Lung microvascular endothelial cell (primary cell): ENCODE data around the gene ZDHHC14. TPM values are rescaled to one million over a fixed set of nuclear protein-coding genes. Genes with fewer than 3 reads are reported as not detected.
"Not testable (repeated sequence)": the region's sequence is repeated elsewhere in the genome, so short reads cannot be mapped to it uniquely, and the experiment has no call there.

Experiments used
- DNase-seq, 2 donors: peaks; one replicate each; pipeline versions ENCODE4 v3.0.0 to v3.0.0-alpha.2; 2010; ENCODE audit warnings: low read depth in 2 of 2
- total RNA-seq: library from RNA; depleted of rRNA; stranded (reverse); fragments of >200 nt; gene quantifications from 2 replicates; pipeline ENCODE4 v1.2.1, GENCODE V29; 2014

The ZDHHC14 gene
- total RNA-seq, result 16.1 and 56.0 TPM in 2 replicates

DNA sequence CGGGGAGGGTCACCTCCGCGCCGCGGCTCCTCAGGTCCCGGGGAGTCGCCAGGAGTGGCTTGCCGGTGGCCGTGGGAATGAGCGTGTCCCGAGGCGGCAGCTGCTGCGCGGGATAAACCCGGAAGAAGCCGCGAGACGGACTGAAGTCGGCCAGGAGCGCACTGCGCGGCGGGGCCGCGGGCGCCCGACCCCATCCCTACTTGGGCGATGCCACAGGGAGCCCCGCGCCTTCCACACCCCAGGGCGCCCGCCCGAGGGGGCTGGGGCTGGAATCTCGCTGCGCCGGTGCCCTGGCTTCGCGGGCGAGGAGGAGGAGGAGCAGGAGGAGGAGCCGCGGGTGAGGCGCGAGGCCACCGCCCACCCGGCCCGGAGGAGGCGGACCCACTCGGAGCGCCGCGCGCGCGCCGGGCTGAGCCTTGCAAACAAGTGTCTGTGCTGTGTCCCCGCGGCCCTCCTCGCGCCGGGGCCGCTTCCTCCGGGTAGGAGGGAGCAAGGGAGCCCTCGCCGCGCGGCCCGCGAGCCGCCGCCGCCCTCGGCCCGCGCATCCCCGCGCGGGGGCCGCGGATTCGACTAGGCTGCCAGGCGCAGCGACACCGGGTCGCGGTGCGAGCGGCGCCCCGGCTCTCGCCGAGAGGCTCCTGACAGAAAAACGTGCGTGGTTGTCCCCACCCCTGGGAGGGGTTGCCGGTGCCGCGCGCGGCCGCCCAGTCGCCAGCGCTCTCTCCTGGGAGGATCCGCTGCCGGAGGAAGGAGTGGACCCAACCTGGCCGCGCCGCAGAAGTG is at the start of gene ZDHHC14:
ZDHHC14 (plus strand) TSS at position 412 of the 783 bp plus-strand sequence.
- peak; percentile 90 to 92 for DNase-seq

DNA sequence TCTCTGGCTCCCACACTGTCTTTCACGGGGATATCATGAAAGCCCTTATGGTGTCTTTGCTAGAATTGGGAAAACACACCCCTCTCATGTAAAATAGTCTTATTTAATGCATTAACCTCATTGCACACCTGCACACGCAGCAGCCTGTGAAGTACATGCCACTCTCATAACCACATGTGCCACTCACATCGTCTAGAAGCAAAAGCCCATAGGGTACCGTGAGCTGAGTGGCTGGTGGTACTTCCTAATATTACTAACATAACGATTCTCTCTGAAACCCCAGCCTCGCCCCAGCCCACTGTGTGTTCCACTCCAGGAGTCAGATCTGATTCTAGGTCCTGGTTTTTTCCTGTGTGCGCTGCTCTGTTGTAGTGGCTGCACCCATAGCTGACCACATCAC is 48.2 kb upstream of the ZDHHC14 start:
- no peak for DNase-seq

DNA sequence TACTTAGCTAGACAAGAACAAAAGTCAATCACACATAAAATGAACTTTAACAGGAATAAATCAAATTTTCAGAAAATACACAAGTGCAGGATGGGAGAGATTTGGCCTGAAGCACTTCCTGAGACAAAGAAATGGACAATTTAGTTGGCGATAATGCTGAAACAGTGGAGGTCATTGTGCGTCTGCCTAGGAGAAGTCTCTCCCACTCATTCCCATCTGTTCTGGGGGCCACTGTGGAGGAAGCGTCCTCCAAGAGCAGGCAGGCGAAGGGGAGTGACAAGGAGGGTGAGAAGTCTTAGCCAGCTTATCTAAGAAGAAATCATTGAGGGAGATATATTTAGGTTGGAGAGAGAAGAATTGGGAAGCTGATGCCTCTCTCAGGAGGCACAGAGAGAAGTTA is 47.5 kb upstream of the ZDHHC14 start:
- no peak for DNase-seq

DNA sequence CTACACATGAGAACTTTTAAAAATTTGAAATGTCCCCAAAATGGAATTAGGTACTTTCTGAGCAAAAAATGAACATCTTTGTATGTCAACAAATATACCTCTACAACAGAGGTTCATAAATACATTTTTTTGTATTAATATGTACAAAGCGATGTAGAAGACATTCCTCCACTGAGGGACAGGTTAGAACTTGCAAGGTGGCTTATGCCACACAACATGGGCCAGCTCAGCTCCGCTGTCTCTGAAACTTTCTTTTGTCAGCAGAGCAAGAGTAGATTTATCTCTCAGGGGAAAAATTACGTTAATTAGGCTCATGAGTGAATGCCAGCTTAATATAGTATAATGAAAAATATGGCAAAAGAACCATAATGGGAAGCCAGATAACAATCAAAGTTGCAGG is 47.0 kb upstream of the ZDHHC14 start:
- no peak for DNase-seq

DNA sequence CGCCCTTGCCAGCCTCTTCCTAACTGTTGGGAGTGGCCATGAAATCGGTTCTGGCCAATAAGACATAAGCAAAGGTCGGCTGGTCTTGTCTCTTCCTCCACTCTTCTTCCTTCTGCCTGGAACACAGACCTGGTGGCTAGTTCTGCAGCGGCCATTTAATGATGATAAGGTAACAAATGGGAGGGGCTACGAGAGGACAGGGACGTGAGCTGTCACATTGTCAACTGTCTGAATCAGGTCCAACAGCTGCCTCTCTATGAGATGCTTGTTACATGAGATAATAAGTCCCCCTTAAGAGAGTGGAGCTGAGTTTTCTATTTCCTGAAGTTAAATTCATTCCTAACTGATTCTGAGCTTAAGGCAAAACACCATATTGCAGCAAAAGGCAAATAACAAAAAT is 45.2 kb upstream of the ZDHHC14 start:
- no peak for DNase-seq

GRCh38 chr6:157337276-157337675 is 43.7 kb upstream of the ZDHHC14 start:
- not testable (repeated sequence) for DNase-seq

GRCh38 chr6:157337751-157338150 is 43.2 kb upstream of the ZDHHC14 start:
- DNase-seq, result peak in 1 of 2 donors; percentile 67

- peak in 1 of 2 donors; percentile 23 for DNase-seq
Measured at GRCh38 chr6:157339432-157339831, 41.6 kb upstream of the ZDHHC14 start.

- peak in 1 of 2 donors; percentile 43 for DNase-seq
Measured at GRCh38 chr6:157343732-157344131, 37.3 kb upstream of the ZDHHC14 start.

GRCh38 chr6:157346373-157346772 is 34.6 kb upstream of the ZDHHC14 start:
- DNase-seq, result no peak

DNA sequence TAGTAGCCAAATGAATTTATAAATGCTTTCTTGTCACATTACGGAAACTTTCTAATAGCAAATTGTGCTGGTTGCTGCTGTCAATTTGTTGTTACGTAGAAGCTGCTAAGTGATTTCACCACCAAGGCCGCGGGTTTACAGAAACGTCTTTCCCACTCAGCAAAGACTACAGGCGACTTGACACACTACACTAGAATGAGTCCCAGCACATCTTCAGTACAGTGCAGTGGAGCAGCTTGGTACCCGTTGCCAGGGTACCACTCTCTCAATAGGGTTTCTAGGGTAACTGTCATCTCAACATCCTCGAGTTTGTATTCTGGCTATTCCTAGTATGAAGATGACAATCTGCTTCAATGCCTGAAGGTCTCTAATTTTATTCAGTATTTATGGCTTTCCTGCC is 22.7 kb upstream of the ZDHHC14 start:
- DNase-seq, result no peak

GRCh38 chr6:157361886-157362285 is 19.1 kb upstream of the ZDHHC14 start:
- no peak for DNase-seq

GRCh38 chr6:157364705-157365104 is 16.3 kb upstream of the ZDHHC14 start:
- DNase-seq, result no peak

- no peak for DNase-seq
Measured at GRCh38 chr6:157366648-157367047, 14.3 kb upstream of the ZDHHC14 start.

DNA sequence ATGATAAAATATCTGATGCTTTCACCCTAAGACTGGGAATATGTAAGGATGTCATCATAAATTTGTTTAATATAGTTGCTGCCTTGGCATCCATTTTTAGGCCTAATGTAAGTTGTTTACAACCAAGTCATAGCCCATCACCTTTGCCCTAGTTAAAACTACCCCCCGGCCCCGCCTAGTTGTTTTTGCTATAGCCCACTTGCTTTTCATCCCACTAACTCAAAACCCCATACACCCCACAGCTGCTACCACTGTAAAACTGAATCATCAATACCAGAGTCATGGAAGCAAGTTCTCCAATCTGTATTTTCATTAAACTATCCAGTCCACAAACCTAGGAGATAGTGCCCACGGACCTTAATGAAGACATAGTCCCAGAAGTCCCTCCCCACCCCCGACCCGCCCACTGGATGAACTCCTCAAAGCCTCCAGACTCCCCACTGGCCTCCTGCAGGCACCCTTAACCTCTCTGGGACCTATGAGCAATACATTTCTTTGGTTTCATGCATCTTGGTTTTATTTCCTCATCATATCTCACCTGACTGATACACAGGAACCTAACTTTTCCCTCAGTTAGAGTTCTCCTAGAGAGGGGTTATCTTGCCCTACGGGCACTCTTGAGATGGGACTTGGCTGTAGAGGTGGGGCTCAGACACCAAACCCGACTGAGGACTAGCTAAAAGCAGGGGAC is 12.5 kb upstream of the ZDHHC14 start:
- DNase-seq, result no peak

DNA sequence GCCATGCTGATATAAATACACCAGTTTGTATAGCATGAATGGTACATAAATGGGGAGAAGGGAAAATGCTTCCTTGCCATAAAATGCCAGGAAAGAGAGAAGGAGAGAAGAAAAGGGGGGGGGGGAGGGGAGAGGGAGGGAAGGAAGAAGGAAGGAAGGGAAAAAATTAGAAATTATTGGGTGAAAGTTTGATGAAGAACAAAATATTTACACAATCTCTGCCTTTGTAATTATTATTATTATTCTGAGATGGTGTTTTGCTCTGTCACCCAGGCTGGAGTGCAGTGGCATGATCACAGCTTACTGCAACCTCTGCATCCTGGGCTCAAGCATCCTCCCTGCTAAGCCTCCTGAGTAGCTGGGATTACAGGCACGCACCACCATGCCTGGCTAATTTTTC is 10.2 kb upstream of the ZDHHC14 start:
- no peak for DNase-seq

GRCh38 chr6:157372501-157373280 is 8.3 kb upstream of the ZDHHC14 start:
- DNase-seq, result no peak

DNA sequence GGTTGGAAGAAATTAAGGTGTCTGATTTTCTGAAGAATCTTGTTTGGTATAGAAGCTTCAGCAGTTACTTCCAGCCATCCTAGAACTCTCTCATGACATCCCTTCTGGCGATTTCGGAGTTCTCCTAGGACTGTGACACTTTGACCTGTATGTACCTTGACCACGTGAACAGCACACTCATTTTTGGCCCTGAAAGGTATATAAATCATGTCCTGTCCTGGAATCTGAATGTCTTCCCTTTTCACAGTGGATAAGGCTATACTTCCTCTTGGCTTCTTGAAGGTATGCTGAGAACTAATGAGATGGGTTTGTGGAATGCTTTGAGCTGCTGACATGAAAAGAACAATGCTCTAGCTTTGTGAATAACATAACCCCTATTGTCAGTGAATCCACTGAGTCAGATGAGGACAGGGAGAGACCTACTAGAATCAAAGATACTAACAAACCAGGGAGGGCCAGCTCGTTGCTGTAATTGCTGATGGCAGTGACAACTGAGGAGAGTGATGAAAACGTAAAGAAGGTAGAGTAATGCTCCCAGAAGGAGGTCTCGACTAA is 6.0 kb upstream of the ZDHHC14 start:
- no peak for DNase-seq

DNA sequence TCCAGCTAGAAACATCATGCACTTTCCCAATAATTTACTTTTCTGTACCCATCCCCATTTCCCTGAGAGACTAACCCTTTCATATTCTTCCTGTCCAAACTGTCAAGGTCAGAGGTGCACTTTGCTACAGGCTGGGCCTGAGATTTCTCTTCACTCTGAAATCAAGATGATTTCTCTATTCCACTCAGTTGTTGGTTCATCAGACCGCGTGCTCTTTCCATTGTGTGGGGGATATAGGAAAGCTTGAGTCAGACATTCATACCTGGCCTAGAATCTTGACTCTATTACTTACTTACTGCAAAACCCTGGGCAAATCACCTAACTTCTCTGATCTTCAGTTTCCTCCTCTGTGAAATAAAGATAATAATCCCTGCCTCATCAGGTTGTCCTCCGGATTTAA is 4.7 kb upstream of the ZDHHC14 start:
- DNase-seq, result no peak

DNA sequence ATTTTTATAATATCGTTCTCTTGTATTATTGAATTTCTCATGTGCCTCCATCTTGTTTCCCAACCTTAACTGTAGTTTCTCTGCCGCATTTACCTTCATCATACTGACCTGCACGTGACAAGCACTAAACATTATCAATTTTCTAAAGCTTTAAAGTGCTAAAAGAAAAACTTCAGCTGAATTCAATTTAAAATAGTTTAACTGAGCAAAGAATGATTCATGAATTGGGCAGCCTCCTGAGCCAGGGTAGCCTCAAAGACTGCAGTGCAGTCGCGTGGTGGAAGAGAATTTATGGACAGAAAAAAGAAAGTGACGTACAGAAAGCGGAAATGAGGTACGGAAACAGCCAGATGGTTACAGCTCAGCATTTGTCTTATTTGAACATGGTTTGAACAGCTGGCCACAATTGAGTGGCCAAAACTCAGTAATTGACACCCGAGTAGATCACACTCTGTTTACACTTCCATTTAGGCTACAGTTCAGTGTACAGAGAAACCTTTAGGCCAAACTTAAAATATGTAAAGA is 4.2 kb upstream of the ZDHHC14 start:
- DNase-seq, result no peak

DNA sequence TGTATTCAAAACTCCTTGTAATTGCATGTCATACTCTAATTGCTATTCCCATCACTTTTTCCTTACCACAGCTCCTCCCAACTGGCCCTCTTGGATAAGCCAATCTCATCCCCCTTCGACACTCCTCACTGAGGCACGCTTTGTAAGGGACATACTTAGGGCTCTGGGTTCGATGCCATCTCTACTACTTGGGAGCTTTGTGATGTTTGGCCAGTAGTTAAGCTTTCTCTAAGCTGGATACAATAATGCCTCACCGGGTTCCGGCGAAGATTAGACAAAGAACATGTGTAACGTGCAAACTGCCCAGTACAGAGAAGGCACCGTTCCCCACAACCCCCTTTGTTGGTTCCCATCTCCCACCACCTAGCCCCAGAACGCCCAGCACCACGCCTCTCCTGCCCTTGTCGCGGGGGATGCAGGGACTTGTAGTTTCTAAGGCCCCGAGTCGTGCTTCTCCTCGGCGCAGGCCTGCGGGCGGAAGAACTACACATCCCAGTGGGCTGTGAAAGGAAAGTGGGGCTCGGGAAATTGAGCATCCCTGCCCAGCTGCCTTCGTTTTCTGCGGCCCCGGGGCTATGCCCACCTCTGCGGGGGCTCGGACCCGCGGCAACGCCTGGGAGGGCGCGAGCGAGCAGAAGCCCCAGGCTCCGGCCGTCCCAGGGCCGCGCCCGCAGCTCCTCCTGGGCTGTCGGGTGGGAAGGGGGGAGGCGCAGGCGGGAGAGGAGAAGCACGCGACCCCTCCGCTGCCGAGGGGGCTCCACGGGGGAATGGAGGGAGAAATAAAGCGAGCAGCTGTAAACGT is 1.1 kb upstream of the ZDHHC14 start:
- DNase-seq, result peak; percentile 92 to 93
